Measurements from ENCODE around the gene TMEM267. TPM values are rescaled to one million over a fixed set of nuclear protein-coding genes. Genes with fewer than 3 reads are reported as not detected.

Gene TMEM267
- total and polyA plus RNA-seq, 2 donors (not counting 1 experiment from before 2014, with no cell fraction given): 11.3 to 15.0 TPM

DNA sequence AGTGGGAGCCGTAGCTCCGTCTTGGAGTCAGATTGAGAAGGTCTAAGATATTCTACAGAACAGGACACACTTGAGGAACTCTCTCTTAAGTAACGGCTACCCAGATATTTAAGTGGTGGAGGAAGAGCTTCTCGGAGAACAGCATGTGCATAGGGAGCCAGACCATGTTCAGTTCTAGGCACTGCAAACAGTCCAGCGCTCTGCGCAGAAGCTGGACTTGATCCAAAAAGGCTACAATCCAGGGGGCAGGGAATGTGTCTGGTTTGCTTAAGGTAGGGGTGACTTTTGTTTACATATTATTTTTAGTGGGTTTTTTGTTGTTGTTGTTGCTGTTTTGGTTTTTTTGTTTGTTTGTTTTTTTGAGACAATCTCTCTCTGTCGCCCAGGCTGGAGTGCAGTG lies 54.6 kb downstream of the TMEM267 start:
- no peak for DNase-seq
- H3K27me3 Mint-ChIP-seq: no peaks in the 10 kb centered on the region

DNA sequence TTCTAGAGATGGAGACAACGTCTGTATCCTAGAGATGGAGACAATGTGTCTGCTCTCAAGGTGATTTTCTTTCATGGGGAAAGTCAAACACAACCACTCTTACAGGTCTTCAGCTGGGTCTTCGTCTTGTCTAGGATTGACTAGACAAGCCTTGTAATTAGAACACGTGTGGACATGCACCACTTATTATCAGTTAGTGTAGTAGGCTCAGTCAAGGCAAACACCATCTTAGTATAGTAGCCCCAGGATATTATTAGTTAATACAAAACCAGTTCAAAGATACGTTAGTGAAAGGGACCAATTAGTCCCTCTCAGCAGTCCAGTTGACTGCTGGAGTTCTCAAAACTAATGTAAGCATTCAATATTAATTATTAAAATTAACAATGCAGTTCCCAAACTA lies 56.4 kb downstream of the TMEM267 start:
- intact Hi-C loops (cut with micrococcal nuclease): no loop called here
- Histone ChIP-seq H3K79me2 (ENCODE audit: control insufficient read depth, insufficient read depth, low read length) (no peaks in the 10 kb centered on the region), H3K27me3 (replicated peaks in 1 of 4; ENCODE audit: control extremely low read depth in 1 of 4, control insufficient read depth in 3 of 4, insufficient read depth in 4 of 4, low read length in 3 of 4) (no peaks in the 10 kb centered on the region), H3K4me2 (replicated peaks; ENCODE audit: low read depth, low read length, poor library complexity, severe bottlenecking) (no peak overlapping the region), H3K9me3 (ENCODE audit: control extremely low read depth in 1 of 3, control insufficient read depth in 2 of 3, insufficient read depth in 1 of 3, low read length in 2 of 3) (no peaks in the 10 kb centered on the region), H3K4me1 (ENCODE audit: control insufficient read depth in 2 of 2, insufficient read depth in 2 of 2, low read length in 2 of 2) (no peaks in the 10 kb centered on the region), H2AFZ (ENCODE audit: insufficient read depth, low read depth, low read length, poor library complexity, severe bottlenecking) (no peak overlapping the region), H3K36me3 (replicated peaks in 1 of 2; ENCODE audit: control extremely low read depth in 1 of 2, control insufficient read depth in 1 of 2, extremely low read depth in 1 of 2, insufficient read depth in 2 of 2, low read length in 1 of 2) (no peaks in the 10 kb centered on the region), H3K9ac (ENCODE audit: low read length) (no peak overlapping the region), H4K20me1 (ENCODE audit: control insufficient read depth, insufficient read depth, low read length, poor library complexity, severe bottlenecking) (no peaks in the 10 kb centered on the region), H3K4me3 (ENCODE audit: control extremely low read depth in 1 of 5, extremely low read depth in 1 of 5, insufficient read depth in 1 of 5, low read depth in 2 of 5, low read length in 4 of 5) (no peak overlapping the region), H3K27ac (ENCODE audit: low read length in 2 of 2) (no peak overlapping the region)
- ATAC-seq (ENCODE audit: low read depth) (no peak), DNase-seq (no peak)
- POLR2A ChIA-PET: no interaction called here
- H3K4me3 Mint-ChIP-seq: no peak overlapping the region
- no peak overlapping the region for H3K27ac Mint-ChIP-seq
- H3K27me3 Mint-ChIP-seq: peaks cover 4% of the 10 kb centered on the region
- CTCF ChIA-PET: no interaction called here
- TF ChIP-seq, protein P1, sequence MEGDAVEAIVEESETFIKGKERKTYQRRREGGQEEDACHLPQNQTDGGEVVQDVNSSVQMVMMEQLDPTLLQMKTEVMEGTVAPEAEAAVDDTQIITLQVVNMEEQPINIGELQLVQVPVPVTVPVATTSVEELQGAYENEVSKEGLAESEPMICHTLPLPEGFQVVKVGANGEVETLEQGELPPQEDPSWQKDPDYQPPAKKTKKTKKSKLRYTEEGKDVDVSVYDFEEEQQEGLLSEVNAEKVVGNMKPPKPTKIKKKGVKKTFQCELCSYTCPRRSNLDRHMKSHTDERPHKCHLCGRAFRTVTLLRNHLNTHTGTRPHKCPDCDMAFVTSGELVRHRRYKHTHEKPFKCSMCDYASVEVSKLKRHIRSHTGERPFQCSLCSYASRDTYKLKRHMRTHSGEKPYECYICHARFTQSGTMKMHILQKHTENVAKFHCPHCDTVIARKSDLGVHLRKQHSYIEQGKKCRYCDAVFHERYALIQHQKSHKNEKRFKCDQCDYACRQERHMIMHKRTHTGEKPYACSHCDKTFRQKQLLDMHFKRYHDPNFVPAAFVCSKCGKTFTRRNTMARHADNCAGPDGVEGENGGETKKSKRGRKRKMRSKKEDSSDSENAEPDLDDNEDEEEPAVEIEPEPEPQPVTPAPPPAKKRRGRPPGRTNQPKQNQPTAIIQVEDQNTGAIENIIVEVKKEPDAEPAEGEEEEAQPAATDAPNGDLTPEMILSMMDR (IDR thresholded peaks at IDR 0.05): no peak
- TF ChIP-seq EZH2 (IDR thresholded peaks at IDR 0.05; ENCODE audit: borderline replicate concordance, insufficient read depth, low read depth, low read length, poor library complexity, severe bottlenecking): no peak
- no peaks in the 10 kb centered on the region for H3K9me3 Mint-ChIP-seq (ENCODE audit: insufficient read depth)
- WGBS (ENCODE audit: insufficient coverage): no CpG with 5 or more reads among the region's 4 CpGs
- no peaks in the 10 kb centered on the region for H3K4me1 Mint-ChIP-seq

More for the DNA sequence above, 54.6 kb downstream of the TMEM267 start:
- 98% methylated on average over 6 of the region's 7 CpGs for WGBS (ENCODE audit: insufficient coverage)
- TF ChIP-seq EZH2 (IDR thresholded peaks at IDR 0.05; ENCODE audit: borderline replicate concordance, insufficient read depth, low read depth, low read length, poor library complexity, severe bottlenecking): no peak
- TF ChIP-seq, protein P1 (IDR thresholded peaks at IDR 0.05): no peak
- intact Hi-C loops (cut with micrococcal nuclease): no loop called here
- Histone ChIP-seq H2AFZ (ENCODE audit: insufficient read depth, low read depth, low read length, poor library complexity, severe bottlenecking) (no peak overlapping the region), H3K9me3 (ENCODE audit: control extremely low read depth in 1 of 3, control insufficient read depth in 2 of 3, insufficient read depth in 1 of 3, low read length in 2 of 3) (no peaks in the 10 kb centered on the region), H3K4me1 (ENCODE audit: control insufficient read depth in 2 of 2, insufficient read depth in 2 of 2, low read length in 2 of 2) (no peaks in the 10 kb centered on the region), H3K79me2 (ENCODE audit: control insufficient read depth, insufficient read depth, low read length) (no peaks in the 10 kb centered on the region), H4K20me1 (ENCODE audit: control insufficient read depth, insufficient read depth, low read length, poor library complexity, severe bottlenecking) (no peaks in the 10 kb centered on the region), H3K36me3 (replicated peaks in 1 of 2; ENCODE audit: control extremely low read depth in 1 of 2, control insufficient read depth in 1 of 2, extremely low read depth in 1 of 2, insufficient read depth in 2 of 2, low read length in 1 of 2) (no peaks in the 10 kb centered on the region), H3K27ac (ENCODE audit: low read length in 2 of 2) (no peak overlapping the region), H3K9ac (ENCODE audit: low read length) (no peak overlapping the region), H3K4me3 (ENCODE audit: control extremely low read depth in 1 of 5, extremely low read depth in 1 of 5, insufficient read depth in 1 of 5, low read depth in 2 of 5, low read length in 4 of 5) (no peak overlapping the region), H3K27me3 (replicated peaks in 1 of 4; ENCODE audit: control extremely low read depth in 1 of 4, control insufficient read depth in 3 of 4, insufficient read depth in 4 of 4, low read length in 3 of 4) (no peaks in the 10 kb centered on the region), H3K4me2 (replicated peaks; ENCODE audit: low read depth, low read length, poor library complexity, severe bottlenecking) (no peak overlapping the region)
- ChIA-PET POLR2A (no interaction called here), CTCF (interaction anchor here (1.0 kb wide), 1 partner anchor 39 kb away, joined by 3 read pairs; no protein-coding TSS in a partner anchor)
- no peak overlapping the region for H3K4me3 Mint-ChIP-seq
- H3K4me1 Mint-ChIP-seq: no peaks in the 10 kb centered on the region
- H3K27ac Mint-ChIP-seq: no peak overlapping the region
- ATAC-seq (ENCODE audit: low read depth): no peak
- no peaks in the 10 kb centered on the region for H3K9me3 Mint-ChIP-seq (ENCODE audit: insufficient read depth)

Data from B cell (primary cell).